Activated CD4-positive, alpha-beta T cell treated with anti-CD3 and anti-CD28 coated beads for 36 hours (primary cell): ENCODE measurements around the gene CALML5. TPM values are rescaled to one million over a fixed set of nuclear protein-coding genes. Genes with fewer than 3 reads are reported as not detected.

Source experiments
- ATAC-seq: fragments of 200-7000 bp; cut with Tn5 transposase; one replicate; pipeline ENCODE4 v1.10.0; 2021; ENCODE audit warnings: mild to moderate bottlenecking, moderate library complexity
- CTCF ChIA-PET: fragments of 350-600 bp; sonication (Branson Sonifier 250); formaldehyde crosslinking; loops from one replicate; lab custom pipeline; 2021; ENCODE audit warnings: antibody characterized with exemption; lab: Charles Lee
- POLR2A ChIA-PET: fragments of 350-600 bp; sonication (Branson Sonifier 250); formaldehyde crosslinking; loops from one replicate; lab custom pipeline; 2021; ENCODE audit warnings: antibody characterized with exemption, inconsistent platforms; lab: Charles Lee
- DNase-seq: peaks from one replicate; pipeline ENCODE4 v3.0.0-alpha.2; 2020
- H3K27ac Mint-ChIP-seq: one replicate; pipeline ENCODE4 v1.8.0; 2021; ENCODE audit warnings: mixed read lengths
- H3K27me3 Mint-ChIP-seq: one replicate; pipeline ENCODE4 v1.8.0; 2021; ENCODE audit warnings: mixed read lengths
- H3K36me3 Mint-ChIP-seq: one replicate; pipeline ENCODE4 v1.8.0; 2021; ENCODE audit warnings: low read depth, mixed read lengths
- H3K4me1 Mint-ChIP-seq: one replicate; pipeline ENCODE4 v1.8.0; 2021; ENCODE audit warnings: mixed read lengths
- H3K4me3 Mint-ChIP-seq: one replicate; pipeline ENCODE4 v1.8.0; 2021; ENCODE audit warnings: mild to moderate bottlenecking, moderate library complexity, mixed read lengths
- H3K9me3 Mint-ChIP-seq: one replicate; pipeline ENCODE4 v1.8.0; 2021; ENCODE audit warnings: low read depth, mixed read lengths
- intact Hi-C, 2 experiments: fragments of 100-400 bp; cut with DNase I in 1 of 2; cut with micrococcal nuclease in 1 of 2; formaldehyde crosslinking; loops; one replicate each; pipeline versions ENCODE4 v1.14.2 to v1.15.1; 2022 to 2024; cut with DNase I, micrococcal nuclease
- total RNA-seq, 2 experiments: library from RNA; stranded (reverse); gene quantifications; one replicate each; pipeline ENCODE4 v1.2.3, GENCODE V29; 2021

CALML5 gene
- total RNA-seq, 2 experiments from 2014 or later: not detected

DNA sequence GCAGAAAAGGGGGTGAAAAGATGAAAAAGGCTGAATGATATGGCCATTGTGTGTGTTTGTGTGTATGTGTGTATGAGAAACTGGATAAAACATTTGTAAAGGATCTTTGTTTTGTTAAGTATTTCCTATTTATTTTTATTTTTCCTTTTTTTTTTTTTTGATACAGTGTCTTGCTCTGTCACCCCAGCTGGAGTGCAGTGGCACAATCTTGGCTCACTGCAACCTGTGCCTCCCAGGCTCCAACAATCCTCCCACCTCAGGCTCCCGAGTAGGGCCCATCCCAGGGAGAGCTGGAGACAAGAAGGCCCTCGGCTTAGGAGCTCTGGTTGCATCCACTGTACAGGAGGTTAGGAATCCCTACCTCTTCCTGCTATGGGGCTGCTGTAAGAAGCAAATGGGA lies 6.9 kb upstream of the CALML5 start:
- no peaks in the 10 kb centered on the region for H3K27me3 Mint-ChIP-seq
- H3K9me3 Mint-ChIP-seq: no peaks in the 10 kb centered on the region
- no peak overlapping the region for H3K27ac Mint-ChIP-seq
- no peak overlapping the region for H3K4me3 Mint-ChIP-seq
- ATAC-seq (no peak), DNase-seq (no peak)
- no peaks in the 10 kb centered on the region for H3K4me1 Mint-ChIP-seq
- CTCF ChIA-PET: interaction anchor here (0.6 to 1.4 kb wide), 3 partner anchors 10 to 117 kb away, joined by 3 to 5 read pairs (median 3); no protein-coding TSS in a partner anchor
- POLR2A ChIA-PET: no interaction called here
- intact Hi-C loops: no loop called here
- no peaks in the 10 kb centered on the region for H3K36me3 Mint-ChIP-seq

DNA sequence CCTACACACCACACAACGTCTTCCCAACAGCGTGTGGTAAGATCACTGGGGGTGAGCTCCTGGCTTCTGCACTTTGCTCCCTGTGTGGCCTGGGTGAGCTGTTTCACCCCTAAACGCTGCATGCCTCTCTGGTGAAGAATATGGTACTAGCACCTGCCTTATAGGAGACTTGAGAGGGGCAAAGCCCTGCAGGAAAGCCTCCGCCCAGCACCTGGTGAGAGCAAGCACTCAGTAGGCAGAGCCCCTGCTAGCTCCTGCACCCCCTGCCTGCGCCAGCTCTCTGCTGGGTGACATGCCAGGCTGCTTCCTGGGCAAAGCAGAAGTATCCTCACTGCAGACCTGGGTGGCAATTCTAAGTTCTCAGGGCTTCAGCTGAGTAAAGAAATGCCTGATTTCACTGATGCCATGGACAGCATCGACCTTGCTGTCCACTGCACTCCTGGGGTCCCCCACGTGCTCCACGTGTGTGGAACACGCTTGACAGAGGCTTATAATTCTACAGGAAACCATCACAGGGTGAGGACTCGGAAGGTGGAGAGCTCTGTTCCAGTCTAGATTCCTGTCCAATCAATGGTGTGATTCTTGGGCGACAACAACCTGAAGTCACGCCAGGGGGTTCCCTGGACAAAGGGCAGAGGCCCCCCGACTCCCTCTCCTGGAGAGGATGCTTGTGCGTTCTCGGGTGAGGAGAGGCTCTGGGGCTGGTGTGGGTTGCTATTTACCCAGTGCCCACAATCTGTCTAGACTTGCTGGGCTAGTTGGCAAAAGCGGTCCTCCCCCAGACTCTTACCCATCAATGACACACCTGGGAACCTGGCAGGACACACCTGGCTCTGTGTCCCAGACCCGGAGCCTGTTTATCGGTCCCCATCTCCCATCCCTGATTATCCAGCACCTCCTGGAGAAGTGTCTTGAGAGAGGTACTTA lies 5.0 kb upstream of the CALML5 start:
- POLR2A ChIA-PET: no interaction called here

DNA sequence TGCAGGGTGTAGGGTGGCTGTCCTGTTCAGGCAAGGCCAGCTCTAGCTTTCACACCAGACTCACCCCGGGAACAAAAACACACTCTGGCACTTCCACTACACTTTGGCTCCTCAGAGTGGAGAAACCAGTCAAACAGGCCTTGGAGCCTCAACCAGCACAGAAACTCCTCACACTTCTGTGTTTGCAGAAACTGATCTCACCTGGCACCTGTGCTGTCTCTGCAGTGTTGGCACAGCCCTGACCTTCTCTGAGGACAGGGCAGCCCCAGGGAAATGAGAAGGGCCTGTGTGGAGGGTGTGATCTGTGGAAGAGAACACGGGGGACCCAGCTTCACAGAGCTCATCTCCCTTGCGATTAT lies 4.1 kb upstream of the CALML5 start:
- H3K4me3 Mint-ChIP-seq: no peak overlapping the region
- no peaks in the 10 kb centered on the region for H3K27me3 Mint-ChIP-seq
- ATAC-seq: no peak
- no peaks in the 10 kb centered on the region for H3K4me1 Mint-ChIP-seq
- ChIA-PET CTCF (no interaction called here), POLR2A (no interaction called here)
- H3K27ac Mint-ChIP-seq: no peak overlapping the region
- intact Hi-C loops: no loop called here
- H3K36me3 Mint-ChIP-seq: no peaks in the 10 kb centered on the region
- H3K9me3 Mint-ChIP-seq: no peaks in the 10 kb centered on the region
- no peak for DNase-seq

More for the DNA sequence above, 5.0 kb upstream of the CALML5 start:
- Mint-ChIP-seq H3K27me3 (no peaks in the 10 kb centered on the region), H3K4me1 (no peaks in the 10 kb centered on the region), H3K27ac (no peak overlapping the region), H3K9me3 (no peaks in the 10 kb centered on the region), H3K36me3 (no peaks in the 10 kb centered on the region), H3K4me3 (no peak overlapping the region)
- DNase-seq: no peak
- CTCF ChIA-PET: interaction anchor here (0.7 to 1.4 kb wide), 2 partner anchors 119 to 359 kb away, joined by 3 read pairs; no protein-coding TSS in a partner anchor
- no peak for ATAC-seq
- intact Hi-C loops: no loop called here

- DNase-seq (no peak), ATAC-seq (no peak)
- no peak overlapping the region for H3K27ac Mint-ChIP-seq
- H3K9me3 Mint-ChIP-seq: no peaks in the 10 kb centered on the region
- POLR2A ChIA-PET: no interaction called here
- no peaks in the 10 kb centered on the region for H3K4me1 Mint-ChIP-seq
- CTCF ChIA-PET: interaction anchor here (0.8 kb wide), 1 partner anchor 79 kb away, joined by 3 read pairs; no protein-coding TSS in a partner anchor
- no peaks in the 10 kb centered on the region for H3K27me3 Mint-ChIP-seq
- intact Hi-C loops: no loop called here
- H3K4me3 Mint-ChIP-seq: no peak overlapping the region
- H3K36me3 Mint-ChIP-seq: no peaks in the 10 kb centered on the region
These were observed 3.5 kb upstream of the CALML5 start for GRCh38 chr10:5502571-5503476.

DNA sequence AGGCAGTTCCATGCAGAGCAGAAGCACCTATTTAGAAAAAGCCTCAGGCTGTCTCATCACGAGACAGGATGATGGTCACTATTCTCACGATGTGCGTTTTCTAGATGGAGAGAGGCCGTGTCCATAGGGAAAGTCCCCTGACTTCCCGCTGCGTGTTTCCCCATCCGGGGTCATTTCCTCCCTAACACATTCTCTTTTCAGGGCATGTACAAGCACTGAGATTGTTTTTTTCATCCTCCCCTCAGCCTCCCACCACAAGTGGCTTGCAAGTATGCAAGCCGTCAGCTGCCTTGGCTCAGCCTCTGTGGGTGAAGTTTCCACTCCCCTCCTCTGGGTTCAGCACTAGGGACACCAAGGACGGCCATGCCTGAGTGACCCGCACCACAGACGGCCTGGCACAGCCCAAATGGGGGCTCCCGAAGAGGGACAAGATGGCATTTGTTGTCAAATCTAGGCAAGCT lies 2.7 kb upstream of the CALML5 start:
- ChIA-PET POLR2A (no interaction called here), CTCF (interaction anchor here (0.7 to 1.1 kb wide), 4 partner anchors 8 to 121 kb away, joined by 3 to 4 read pairs (median 3); no protein-coding TSS in a partner anchor)
- intact Hi-C loops: no loop called here

GRCh38 chr10:5500910-5501309 lies 1.5 kb upstream of the CALML5 start:
- Mint-ChIP-seq H3K9me3 (no peaks in the 10 kb centered on the region), H3K27ac (no peak overlapping the region), H3K4me3 (no peak overlapping the region), H3K36me3 (no peaks in the 10 kb centered on the region), H3K27me3 (no peaks in the 10 kb centered on the region), H3K4me1 (no peaks in the 10 kb centered on the region)
- no peak for DNase-seq
- ATAC-seq: no peak
- CTCF ChIA-PET: interaction anchor here (0.7 to 1.1 kb wide), 3 partner anchors 9 to 686 kb away, joined by 3 to 4 read pairs (median 3); no protein-coding TSS in a partner anchor
- POLR2A ChIA-PET: no interaction called here
- intact Hi-C loops: no loop called here

More for the DNA sequence above, 2.7 kb upstream of the CALML5 start:
- H3K27me3 Mint-ChIP-seq: no peaks in the 10 kb centered on the region
- H3K4me3 Mint-ChIP-seq: no peak overlapping the region
- H3K27ac Mint-ChIP-seq: no peak overlapping the region
- H3K9me3 Mint-ChIP-seq: no peaks in the 10 kb centered on the region
- no peaks in the 10 kb centered on the region for H3K4me1 Mint-ChIP-seq
- no peaks in the 10 kb centered on the region for H3K36me3 Mint-ChIP-seq
- ATAC-seq: no peak
- DNase-seq: no peak

- ChIA-PET POLR2A (interaction anchor here (0.6 kb wide), 1 partner anchor 53 kb away, joined by 3 read pairs; no protein-coding TSS in a partner anchor), CTCF (interaction anchor here (0.7 kb wide), 1 partner anchor 123 kb away, joined by 3 read pairs; no protein-coding TSS in a partner anchor)
- no peaks in the 10 kb centered on the region for H3K9me3 Mint-ChIP-seq
- no peaks in the 10 kb centered on the region for H3K4me1 Mint-ChIP-seq
- no peak overlapping the region for H3K4me3 Mint-ChIP-seq
- intact Hi-C loops: no loop called here
- DNase-seq (no peak), ATAC-seq (no peak)
- H3K27me3 Mint-ChIP-seq: no peaks in the 10 kb centered on the region
- no peaks in the 10 kb centered on the region for H3K36me3 Mint-ChIP-seq
- H3K27ac Mint-ChIP-seq: no peak overlapping the region
These were observed 846 bp upstream of the CALML5 start for GRCh38 chr10:5500162-5500670.

DNA sequence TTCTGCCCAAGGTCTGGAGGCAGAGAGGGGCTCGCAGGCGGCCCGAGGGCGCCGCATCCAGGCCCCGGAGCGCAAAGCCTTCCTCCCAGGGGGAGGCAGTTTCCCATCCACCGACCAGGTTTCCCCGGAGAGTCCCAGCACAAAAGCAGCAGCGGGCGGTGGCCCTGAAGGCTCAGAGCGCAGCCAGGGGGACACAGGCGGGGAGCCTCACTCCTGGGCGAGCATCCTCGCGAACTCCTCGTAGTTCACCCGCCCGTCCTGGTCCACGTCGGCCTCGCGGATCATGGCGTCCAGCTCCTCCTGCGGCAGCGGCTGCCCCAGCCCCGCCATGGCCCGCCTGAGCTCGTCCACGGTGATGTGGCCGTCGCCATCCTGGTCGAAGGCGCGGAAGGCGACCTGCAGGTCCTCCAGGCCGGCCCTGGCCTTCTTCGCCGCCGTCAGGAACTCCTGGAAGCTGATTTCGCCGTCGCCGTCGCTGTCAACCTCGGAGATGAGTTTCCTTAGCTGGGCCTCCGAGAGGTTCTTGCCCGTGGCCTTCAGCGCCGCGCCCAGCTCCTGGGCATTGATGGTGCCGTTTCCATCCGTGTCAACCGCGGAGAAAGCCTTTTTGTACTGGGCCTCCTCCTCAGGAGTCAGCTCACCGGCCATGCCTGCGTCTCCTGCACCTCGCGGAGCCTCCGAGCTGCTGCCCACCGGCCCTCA lies 428 bp downstream of the CALML5 start:
- no peak overlapping the region for H3K27ac Mint-ChIP-seq

GRCh38 chr10:5497948-5498730 lies 1.2 kb downstream of the CALML5 start:
- H3K4me1 Mint-ChIP-seq: no peaks in the 10 kb centered on the region
- ATAC-seq: no peak
- no peaks in the 10 kb centered on the region for H3K36me3 Mint-ChIP-seq
- H3K4me3 Mint-ChIP-seq: no peak overlapping the region
- CTCF ChIA-PET: interaction anchor here (0.8 kb wide), 1 partner anchor 150 kb away, joined by 3 read pairs; no protein-coding TSS in a partner anchor
- POLR2A ChIA-PET: no interaction called here
- DNase-seq: no peak
- no peaks in the 10 kb centered on the region for H3K27me3 Mint-ChIP-seq
- no peak overlapping the region for H3K27ac Mint-ChIP-seq
- intact Hi-C loops: no loop called here
- no peaks in the 10 kb centered on the region for H3K9me3 Mint-ChIP-seq

More for the DNA sequence above, 428 bp downstream of the CALML5 start:
- H3K27me3 Mint-ChIP-seq: no peaks in the 10 kb centered on the region
- ChIA-PET POLR2A (no interaction called here), CTCF (interaction anchor here (0.8 kb wide), 1 partner anchor 151 kb away, joined by 3 read pairs; no protein-coding TSS in a partner anchor)
- H3K4me3 Mint-ChIP-seq: no peak overlapping the region
- no peaks in the 10 kb centered on the region for H3K4me1 Mint-ChIP-seq
- DNase-seq (no peak), ATAC-seq (no peak)
- no peaks in the 10 kb centered on the region for H3K9me3 Mint-ChIP-seq
- no peaks in the 10 kb centered on the region for H3K36me3 Mint-ChIP-seq
- intact Hi-C loops: no loop called here

- CTCF ChIA-PET: no interaction called here
- no peaks in the 10 kb centered on the region for H3K27me3 Mint-ChIP-seq
- no peak overlapping the region for H3K27ac Mint-ChIP-seq
- H3K4me1 Mint-ChIP-seq: no peaks in the 10 kb centered on the region
- peaks cover 2% of the 10 kb centered on the region for H3K9me3 Mint-ChIP-seq
- DNase-seq (no peak), ATAC-seq (no peak)
- intact Hi-C loops: no loop called here
- H3K4me3 Mint-ChIP-seq: no peak overlapping the region
- H3K36me3 Mint-ChIP-seq: no peaks in the 10 kb centered on the region
- POLR2A ChIA-PET: no interaction called here
These were observed 2.1 kb downstream of the CALML5 start for GRCh38 chr10:5497289-5497688.
